GM11168 (cell line): ENCODE results near the gene CCNYL1.
"Not testable (repeated sequence)": the region's sequence is repeated elsewhere in the genome, so short reads cannot be mapped to it uniquely, and the experiment has no call there.

Source experiments
- in situ Hi-C: fragments of 300-500 bp; cut with MboI; formaldehyde crosslinking; loops from one replicate; pipeline ENCODE4 v1.12.0; 2022; ENCODE audit warnings: low sequenced_read_pairs; ENCODE audit not compliant: unreplicated experiment

CCNYL1 gene

DNA sequence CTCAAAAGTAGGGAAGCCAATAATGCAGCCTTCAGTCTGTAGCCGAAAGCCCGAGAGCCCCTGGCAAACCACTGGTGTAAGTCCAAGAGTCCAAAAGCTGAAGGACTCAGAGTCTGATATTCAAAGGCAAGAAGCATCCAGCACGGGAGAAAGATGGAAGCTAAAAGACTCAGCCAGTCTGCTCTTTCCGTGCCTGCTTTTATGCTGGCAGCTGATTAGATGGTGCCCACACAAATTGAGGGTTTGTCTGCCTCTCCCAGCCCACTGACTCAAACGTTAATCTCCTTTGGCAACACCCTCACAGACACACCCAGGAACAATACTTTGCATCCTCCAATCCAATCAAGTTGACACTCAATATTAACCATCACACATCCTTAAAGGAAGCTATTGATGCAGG is 14.5 kb upstream of the CCNYL1 start:
- in situ Hi-C loops, result not testable (repeated sequence)

DNA sequence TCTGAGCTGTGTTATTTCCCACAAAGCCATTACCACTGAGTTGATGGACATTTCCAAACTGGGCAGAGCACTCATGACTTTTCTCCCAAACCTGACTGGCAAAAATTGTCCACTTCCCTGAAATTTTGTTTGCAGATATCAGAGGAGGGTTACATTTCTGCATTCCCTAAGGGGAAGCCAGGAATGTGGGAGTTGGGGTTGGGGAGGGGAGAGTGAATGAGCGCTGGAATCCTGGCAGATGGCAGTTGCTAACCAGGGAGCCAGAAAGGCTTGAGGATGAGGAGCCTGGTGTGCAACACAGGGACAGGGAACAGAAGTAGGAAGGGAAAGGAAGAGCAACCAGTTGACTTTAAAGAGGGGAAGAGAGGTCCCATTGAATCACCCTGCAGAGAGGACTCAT is 14.0 kb upstream of the CCNYL1 start:
- in situ Hi-C loops, result no loop called here

DNA sequence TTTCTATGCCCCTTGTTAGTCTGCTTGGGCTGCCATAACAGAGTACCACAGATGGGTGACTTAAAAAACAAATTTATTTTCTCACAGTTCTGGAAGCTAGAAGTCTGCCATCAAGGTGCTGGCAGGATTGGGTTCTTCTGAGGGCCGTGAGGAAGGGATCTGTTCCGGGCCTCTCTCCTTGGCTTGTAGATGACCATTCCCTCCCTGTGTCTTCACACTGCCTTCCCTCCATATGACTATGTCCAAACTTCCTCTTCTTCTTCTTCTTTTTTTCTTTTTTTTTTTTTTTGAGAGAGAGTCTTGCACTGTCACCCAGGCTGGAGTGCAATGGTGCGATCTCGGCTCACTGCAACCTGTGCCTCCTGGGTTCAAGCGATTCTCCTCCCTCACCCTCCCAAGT is 13.1 kb upstream of the CCNYL1 start:
- in situ Hi-C loops, result no loop called here

DNA sequence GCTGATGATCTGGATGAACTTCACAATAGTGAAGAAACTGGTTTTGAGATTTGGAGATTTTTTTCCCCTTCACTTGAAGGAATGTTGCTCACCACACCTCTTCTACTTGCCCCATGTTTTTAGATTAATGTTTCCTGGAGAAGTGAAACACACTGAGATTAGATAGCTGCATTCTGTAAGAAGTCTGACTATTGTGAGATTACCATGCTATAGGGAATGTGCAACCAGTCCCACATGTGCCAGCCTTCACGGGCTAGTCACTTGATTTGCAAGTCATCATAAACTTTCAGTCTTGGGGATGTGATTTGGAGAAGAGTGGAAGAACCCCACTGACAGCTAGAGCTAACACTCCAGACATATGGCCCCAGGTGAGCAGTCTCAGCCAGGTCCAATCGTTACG is 7.4 kb upstream of the CCNYL1 start:
- in situ Hi-C loops, result no loop called here

DNA sequence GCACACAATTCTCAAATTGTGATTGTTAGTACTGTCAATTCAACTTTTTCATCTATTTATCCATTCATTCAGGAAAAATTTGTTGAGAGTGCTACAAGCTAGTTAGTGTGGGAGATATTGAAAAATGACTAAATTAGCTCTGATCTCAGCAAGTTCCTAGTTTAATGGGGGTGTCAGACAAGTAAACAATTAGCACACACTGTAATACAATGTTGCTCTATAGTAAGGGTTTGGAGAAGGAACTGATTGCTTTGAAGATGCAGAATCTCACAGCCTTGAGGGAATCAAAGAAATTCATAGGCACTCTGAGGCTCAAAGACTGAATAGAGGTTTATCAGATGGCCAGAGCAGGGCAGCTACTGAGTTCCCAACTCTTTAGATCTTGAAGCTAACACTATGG is 6.8 kb upstream of the CCNYL1 start:
- in situ Hi-C loops, result no loop called here

DNA sequence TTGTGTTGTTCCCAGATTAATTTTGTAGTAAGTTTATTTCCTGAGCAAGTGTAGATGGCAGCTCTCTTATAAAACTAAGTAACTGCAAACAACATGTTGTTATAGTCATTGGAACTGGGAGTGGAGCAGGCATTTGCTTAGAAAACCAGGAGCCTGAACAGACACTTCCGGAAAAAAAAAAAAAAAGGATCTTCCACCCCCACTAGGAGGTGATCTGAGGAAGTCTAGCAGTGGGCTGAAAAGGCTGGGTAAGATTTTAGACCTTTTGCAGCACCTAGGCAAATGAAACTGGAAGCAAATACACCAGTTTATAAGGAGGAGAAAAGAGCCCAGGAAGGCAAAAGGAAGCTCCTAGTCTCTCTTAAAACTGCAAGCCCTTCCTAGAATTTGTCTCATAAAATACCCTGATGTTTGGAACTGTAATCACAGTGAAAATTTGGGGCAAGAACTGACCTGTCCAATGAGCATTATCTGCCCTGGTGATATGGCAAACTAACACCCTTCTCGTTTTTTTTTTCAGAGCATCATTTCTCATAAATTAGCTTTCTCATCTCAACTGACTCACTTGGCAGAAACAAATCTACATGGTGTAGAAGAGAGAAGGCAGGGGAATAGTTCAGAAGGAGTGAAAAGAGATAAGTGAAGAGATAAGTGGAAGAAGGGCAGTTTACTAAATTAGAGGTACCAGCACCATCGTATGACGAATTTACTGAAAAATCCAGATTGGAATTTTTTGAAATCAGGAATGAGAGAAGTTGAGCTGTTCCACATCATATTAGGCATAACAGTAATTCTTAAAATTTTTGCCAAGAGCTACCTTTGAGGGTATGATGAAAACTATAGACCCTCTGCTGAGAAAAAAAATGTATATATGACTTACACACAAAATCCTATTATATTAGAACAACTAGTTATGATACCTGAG is 4.2 kb upstream of the CCNYL1 start:
- in situ Hi-C loops, result no loop called here

DNA sequence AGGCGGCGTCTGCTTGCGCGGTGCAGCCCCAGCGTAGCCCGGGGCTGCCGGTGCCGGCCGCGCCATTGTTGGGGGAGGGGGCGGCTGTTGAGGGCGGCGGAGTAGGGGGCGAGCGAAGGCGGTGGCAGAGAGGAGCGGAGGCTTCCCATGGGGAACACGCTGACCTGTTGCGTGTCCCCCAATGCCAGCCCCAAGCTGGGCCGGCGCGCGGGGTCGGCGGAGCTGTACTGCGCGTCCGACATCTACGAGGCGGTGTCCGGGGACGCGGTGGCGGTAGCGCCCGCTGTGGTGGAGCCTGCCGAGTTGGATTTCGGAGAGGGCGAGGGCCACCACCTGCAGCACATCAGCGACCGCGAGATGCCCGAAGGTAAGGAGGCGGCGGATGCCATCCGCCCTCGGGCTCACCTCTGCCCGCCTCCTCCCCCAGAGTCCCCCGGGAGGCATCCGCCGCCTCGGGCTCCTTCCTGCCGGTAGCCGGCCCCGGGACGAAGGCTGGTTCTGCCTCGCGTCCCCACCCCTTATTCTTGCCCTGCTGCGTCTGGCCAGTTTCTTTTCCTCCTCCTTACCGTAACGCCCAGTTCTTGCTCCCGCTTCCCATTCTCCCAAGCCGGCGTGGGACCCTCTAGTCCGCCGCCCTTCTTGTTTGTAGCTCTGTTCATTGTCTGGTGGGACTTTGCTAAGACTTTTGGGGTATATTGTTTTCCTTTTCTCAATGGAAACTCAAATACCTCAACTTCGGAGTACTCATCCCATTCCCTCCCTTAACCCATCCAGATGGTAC is 500 bp downstream of the CCNYL1 start:
- in situ Hi-C loops, result no loop called here

DNA sequence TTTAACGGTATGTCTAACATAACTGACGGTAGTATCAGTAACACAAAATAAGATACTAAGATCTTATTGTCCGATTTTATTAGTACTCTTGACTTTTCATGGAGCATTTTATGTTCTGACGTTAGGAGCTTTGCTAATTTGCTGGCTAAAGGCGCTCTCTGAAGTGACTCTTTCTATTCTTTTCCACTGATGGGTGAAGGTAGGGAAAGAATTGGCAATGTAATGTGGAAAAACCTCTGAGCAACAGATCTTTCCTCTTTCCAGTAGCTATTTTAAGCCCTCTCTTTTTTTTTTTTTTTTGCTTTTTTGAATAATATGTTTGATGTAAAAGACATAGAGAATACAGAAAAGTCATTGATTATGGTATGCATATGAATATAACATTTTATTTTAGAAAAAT is 4.6 kb downstream of the CCNYL1 start:
- in situ Hi-C loops, result no loop called here

DNA sequence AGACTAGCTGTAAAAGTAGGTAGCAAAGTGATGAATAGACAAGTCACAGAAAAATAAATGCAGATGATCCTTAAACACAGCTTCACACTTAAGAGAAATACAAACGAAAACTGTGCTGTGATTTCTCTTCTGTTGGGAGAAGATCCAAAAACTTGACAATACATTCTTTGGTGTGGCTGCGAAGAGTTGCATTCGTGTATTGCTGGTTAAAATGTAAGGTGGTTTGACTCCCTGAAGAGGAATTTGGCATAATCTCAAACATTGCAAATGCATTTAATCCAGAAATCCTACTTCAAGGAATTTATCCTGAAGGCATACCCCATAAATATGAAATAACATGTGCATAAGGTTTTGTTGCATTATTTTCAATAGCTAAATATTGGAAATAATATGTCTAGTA is 7.1 kb downstream of the CCNYL1 start:
- in situ Hi-C loops, result no loop called here

DNA sequence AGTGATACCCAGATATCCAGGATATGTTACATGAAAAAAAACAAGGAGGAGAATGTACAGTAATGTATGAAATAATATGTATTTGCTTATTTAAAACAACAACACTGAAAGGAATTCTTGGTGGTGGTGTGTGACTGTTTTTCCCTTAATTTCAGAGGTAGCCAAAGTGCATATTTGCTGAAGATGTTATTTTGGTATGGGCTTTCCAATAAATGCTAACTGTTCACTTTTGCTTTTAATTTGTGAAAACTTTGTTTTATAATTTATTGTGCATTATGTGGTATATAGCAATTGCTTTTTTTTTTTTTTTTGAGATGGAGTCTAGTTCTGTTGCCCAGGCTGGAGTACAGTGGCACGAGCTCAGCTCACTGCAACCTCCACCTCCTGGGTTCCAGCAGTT is 7.6 kb downstream of the CCNYL1 start:
- in situ Hi-C loops, result no loop called here

DNA sequence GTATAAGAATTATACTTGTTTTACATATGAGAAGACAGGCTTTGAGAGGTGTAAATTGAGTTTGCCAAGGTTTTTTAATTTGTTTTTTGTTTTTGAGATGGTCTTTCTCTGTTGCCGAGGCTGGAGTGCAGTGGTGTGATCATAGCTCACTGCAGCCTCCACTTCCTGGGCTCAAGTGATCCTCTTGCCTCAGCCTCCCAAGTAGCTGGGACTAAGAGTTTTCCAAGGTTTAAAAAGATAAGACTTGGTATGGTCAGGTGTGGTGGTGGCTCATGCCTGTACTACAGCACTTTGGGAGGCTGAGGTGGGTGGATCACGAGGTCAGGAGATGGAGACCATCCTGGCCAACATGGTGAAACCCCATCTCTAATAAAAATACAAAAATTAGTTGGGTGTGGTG is 8.2 kb downstream of the CCNYL1 start:
- in situ Hi-C loops, result not testable (repeated sequence)

DNA sequence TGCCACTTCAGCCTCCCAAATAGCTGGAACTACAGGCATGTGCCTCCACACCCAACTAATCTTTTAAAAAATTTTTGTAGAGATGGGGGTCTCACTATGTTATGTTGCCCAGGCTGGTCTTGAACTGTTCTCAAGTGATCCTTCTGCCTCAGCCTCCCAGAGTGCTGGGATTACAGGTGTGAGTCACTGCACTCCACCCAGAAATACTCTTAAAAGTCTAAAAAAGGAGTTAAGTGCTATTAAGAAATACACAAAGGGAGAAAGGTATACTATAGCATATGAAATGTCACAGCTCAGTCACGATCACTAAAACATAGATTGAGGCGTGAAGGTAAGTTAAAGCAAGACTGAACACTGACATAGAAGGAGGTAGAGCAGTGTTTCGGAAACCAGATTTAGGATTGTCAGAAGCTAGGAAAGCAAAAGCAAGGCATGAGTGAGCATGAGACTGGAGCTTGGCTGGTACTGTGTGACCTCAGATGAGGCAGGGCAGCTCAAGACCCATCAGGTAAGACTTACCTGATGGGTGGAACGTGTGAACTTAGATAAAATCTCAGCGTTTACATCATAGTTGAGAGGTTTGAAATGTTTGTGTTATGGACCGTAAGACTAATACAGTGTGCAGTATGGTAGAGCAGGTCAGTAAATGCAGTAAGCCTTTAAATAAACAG is 9.2 kb downstream of the CCNYL1 start:
- in situ Hi-C loops, result no loop called here

DNA sequence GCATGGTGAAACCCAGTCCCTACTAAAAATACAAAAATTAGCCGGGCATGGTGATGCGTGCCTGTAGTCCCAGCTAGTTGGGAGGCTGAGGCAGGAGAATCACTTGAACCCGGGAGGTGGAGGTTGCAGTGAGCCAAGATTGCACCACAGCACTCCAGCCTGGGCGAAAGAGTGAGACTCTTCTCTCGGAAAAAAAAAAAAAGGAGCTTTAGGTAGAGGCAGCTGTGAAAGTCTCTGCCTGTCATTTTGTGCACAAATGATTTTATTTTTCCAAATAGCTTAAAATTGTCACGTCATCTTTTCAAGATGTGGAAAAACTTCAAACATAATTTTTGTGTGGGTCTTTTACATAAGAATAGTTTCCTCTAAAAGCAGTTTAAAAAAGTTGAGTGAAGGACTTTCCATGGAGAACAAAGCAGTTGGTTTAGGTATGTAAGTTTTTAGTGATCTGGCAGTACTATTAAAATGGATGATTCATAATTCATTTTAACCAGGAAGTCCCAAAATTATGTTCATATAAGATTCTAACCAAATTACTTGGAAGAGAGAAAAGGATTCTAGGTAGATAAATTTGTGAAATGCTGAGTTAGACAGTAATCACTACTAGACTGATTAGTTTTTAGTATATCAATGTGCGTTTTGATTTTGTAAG is 11.5 kb downstream of the CCNYL1 start:
- in situ Hi-C loops, result no loop called here

DNA sequence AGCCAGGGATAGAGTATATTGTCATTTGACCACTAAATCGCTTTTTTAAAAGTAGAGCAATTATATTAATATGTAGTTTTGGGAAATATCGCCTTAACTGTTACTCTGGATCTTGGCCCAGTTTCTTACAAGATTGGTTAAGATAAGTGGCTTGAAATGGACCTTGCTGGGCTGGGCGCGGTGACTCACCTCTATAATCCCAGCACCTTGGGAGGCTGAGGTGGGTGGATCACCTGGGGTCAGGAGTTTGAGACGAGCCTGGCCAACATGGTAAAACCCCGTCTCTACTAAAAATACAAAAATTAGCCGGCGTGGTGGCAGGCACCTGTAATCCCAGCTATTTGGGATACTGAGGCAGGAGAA is 12.0 kb downstream of the CCNYL1 start:
- in situ Hi-C loops, result not testable (repeated sequence)

DNA sequence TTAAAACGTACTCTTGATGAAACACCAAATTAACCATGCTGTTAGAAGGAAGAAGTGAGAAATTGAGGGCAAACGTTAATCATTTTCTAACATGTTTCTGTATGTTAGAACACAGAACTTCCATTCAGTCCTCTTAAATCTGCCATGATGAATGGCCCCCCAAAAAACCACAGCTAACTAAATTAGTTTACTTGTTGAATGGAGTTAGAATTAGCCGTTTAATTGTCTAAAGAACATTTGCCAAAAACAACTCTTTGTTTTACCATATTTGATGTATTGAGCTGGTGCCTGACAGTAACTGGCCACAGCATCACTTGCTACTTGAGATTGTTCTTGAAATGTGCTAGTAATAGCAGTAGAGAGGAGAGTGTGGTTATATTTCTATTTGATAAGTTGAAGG is 12.7 kb downstream of the CCNYL1 start:
- in situ Hi-C loops, result no loop called here

DNA sequence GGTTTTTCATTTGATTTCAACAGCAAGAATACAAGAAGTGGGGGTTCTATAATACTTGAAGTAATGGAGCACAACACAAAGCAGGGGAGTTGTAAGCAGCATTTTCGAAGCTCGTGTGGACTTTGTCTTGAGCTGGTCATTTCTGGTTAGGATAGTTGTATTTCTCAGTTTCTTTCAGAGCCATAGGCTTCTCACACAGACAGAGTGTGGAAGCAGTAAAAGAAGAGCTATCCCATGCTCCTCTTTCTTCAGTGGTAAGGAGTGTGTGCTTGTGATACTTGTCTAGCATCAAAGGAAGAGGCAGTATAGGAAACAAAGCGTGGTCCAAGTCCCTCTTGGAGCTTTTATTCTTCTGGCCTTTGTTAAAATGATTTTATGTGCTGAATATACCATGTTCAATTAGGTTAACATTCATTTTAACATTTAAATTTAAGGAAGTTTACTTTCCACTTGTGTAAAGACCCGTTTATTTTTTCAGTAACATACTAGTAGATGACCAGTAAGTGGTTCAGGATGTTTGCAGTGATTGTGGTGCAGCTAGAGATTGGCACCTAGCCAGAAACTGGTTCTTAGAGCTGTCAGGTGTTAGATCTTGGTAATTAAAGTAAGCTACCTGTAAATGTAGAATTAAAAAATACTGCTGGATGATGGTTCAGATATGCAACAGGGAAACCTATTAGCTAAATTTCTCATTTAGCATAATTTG is 14.6 kb downstream of the CCNYL1 start:
- in situ Hi-C loops, result no loop called here

DNA sequence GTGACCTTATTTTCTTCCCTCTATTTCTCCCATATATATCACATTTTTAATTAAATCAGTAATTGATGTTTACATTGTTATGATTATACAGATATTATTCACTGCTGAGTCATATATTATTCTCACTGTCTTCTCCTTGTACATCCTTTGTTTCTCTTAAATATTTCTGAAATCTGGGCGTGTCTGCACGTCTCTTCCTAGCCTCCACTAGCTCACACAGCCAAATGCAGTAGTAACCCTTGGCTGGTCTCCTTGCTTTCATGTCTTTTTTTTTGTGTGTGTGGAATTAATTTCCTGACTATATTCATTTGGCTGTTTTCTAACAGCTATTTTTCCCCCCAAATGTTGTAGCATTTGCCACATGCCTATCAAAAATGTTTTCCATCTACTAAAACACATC is 15.8 kb downstream of the CCNYL1 start:
- in situ Hi-C loops, result no loop called here

DNA sequence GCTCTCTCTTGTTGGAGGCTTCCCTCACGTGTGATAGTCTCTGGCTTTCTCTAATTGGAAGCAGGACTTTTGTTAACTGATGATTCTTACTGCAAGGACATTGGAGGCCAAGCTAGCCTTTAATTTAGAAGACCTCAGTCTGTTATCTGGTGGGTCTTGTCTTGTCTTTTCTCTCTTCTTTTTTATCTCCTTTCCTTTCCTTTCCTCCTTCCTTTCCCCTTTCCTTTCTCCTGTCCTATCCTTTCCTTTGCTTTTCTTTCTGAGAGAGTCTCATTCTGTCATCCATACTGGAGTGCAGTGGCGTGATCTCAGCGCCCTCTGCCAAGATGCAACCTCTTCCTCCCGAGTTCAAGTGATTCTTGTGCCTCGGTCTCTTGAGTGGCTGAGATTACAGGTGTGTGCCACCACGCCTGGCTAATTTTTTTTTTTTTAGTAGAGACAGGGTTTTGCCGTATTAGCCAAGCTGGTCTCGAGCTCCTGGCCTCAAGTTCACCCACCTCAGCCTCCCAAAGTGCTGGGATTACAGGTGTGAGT is 18.1 kb downstream of the CCNYL1 start:
- in situ Hi-C loops, result no loop called here

DNA sequence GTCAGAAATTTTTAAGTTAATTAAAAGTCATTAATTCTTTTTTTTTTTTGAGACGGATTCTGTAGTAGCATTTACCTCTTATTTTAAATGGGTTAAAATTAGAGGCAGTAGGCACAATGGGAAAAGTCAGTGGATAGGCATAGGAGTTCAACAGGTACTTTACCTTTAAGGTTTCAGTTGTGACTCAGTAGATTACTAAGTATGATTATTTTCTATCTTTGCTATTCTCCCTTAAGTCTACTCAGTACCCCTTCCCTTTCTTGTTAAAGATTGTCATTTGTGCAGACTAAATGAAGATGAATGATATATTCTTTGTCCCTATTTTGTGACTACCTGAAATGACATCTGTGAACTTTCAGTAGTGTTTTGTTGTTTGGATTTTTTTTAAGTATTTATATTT is 19.7 kb downstream of the CCNYL1 start:
- in situ Hi-C loops, result no loop called here
